PFSK-1 (cell line): ENCODE results near the gene PKIB.

ENCODE experiments used
- FOXP2 ChIP-seq: optimal IDR thresholded peaks from 2 replicates; pipeline ENCODE3; 2011; ENCODE audit warnings: borderline replicate concordance, control low read depth, inconsistent platforms; ENCODE audit not compliant: insufficient read depth; ENCODE audit errors: extremely low read length, extremely low read depth
- POLR2AphosphoS5 ChIP-seq: IDR thresholded peaks from 2 replicates; pipeline ENCODE4 v1.6.1; 2012; ENCODE audit warnings: low read depth, mild to moderate bottlenecking, control low read depth, low read length, moderate library complexity
- SIN3A ChIP-seq: IDR thresholded peaks from 2 replicates; pipeline ENCODE4 v1.6.1; 2012; ENCODE audit warnings: mild to moderate bottlenecking, low read length, moderate library complexity, borderline replicate concordance; ENCODE audit not compliant: insufficient read depth
- TAF1 ChIP-seq: IDR thresholded peaks from 2 replicates; pipeline ENCODE4 v1.6.1; 2012; ENCODE audit warnings: low read length, control low read depth, borderline replicate concordance; ENCODE audit not compliant: insufficient read depth
- TF ChIP-seq, protein P1 (sequence below), 2 experiments: IDR thresholded peaks; 2 replicates each; pipeline versions ENCODE4 v1.6.1 to v1.8.0; 2011 to 2012; ENCODE audit warnings: low read depth in 2 of 2, low read length in 2 of 2, control low read depth in 1 of 2, inconsistent platforms in 1 of 2, mild to moderate bottlenecking in 1 of 2, moderate library complexity in 1 of 2; ENCODE audit not compliant: insufficient read depth in 1 of 2

The PKIB gene

GRCh38 chr6:122676688-122677087 lies 66.5 kb downstream of the PKIB start:
- TF ChIP-seq SIN3A (no peak), FOXP2 (no peak), POLR2AphosphoS5 (no peak), TAF1 (no peak)
- TF ChIP-seq, protein P1, sequence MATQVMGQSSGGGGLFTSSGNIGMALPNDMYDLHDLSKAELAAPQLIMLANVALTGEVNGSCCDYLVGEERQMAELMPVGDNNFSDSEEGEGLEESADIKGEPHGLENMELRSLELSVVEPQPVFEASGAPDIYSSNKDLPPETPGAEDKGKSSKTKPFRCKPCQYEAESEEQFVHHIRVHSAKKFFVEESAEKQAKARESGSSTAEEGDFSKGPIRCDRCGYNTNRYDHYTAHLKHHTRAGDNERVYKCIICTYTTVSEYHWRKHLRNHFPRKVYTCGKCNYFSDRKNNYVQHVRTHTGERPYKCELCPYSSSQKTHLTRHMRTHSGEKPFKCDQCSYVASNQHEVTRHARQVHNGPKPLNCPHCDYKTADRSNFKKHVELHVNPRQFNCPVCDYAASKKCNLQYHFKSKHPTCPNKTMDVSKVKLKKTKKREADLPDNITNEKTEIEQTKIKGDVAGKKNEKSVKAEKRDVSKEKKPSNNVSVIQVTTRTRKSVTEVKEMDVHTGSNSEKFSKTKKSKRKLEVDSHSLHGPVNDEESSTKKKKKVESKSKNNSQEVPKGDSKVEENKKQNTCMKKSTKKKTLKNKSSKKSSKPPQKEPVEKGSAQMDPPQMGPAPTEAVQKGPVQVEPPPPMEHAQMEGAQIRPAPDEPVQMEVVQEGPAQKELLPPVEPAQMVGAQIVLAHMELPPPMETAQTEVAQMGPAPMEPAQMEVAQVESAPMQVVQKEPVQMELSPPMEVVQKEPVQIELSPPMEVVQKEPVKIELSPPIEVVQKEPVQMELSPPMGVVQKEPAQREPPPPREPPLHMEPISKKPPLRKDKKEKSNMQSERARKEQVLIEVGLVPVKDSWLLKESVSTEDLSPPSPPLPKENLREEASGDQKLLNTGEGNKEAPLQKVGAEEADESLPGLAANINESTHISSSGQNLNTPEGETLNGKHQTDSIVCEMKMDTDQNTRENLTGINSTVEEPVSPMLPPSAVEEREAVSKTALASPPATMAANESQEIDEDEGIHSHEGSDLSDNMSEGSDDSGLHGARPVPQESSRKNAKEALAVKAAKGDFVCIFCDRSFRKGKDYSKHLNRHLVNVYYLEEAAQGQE (IDR thresholded peaks at IDR 0.05; ENCODE audit: insufficient read depth in 1 of 2, low read depth in 2 of 2, low read length in 2 of 2) = no peak

- TF ChIP-seq SIN3A (no peak), FOXP2 (no peak), TAF1 (no peak), POLR2AphosphoS5 (no peak)
- TF ChIP-seq, protein P1 (IDR thresholded peaks at IDR 0.05; ENCODE audit: insufficient read depth in 1 of 2, low read depth in 2 of 2, low read length in 2 of 2) = no peak
Measured at GRCh38 chr6:122677406-122677805, 67.2 kb downstream of the PKIB start.

DNA sequence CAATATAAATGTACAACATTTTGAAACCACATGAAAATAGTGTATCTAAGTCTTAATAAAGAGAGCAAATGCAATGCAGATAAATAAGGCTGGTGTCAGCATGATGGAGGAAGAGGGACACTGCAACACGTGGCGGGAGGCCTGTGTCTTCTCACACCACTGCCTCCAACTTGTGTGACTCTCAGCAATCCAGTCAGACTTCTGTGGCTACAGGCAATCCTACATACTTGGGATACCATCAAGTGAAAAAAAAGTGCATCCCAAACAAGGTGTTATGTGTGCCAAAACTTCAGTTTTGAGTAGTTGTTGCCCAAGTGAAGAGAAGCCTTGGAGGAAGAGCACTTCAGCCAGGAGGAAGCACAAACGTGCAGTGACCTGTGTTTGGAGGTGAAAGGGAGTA lies 68.6 kb downstream of the PKIB start:
- TF ChIP-seq POLR2AphosphoS5 (no peak), TAF1 (no peak)

DNA sequence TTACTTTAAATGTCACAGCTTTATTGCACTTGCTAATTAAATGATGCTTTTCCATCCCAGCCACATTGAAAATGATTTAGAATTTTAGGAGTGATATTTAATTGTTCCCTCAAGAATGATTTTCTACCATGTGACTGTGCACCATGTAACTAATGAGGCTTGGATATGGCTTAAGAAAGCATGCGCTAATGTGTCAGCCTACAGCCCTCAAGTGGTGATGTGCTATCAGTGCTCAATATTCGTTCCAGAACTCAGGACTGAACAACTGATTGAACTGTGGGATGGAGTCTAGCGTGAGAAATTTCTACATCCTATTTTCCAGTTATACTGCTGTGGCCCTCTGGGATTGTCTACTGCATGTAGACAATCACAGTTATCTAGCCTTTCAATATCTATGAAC lies 71.5 kb downstream of the PKIB start:
- TF ChIP-seq POLR2AphosphoS5 = no peak
- no peak for TF ChIP-seq SIN3A
- no peak for TF ChIP-seq FOXP2
- no peak for TF ChIP-seq TAF1
- TF ChIP-seq, protein P1 (IDR thresholded peaks at IDR 0.05; ENCODE audit: insufficient read depth in 1 of 2, low read depth in 2 of 2, low read length in 2 of 2) = no peak

GRCh38 chr6:122683989-122684651 lies 73.9 kb downstream of the PKIB start:
- TF ChIP-seq FOXP2 = no peak
- no peak for TF ChIP-seq TAF1
- TF ChIP-seq POLR2AphosphoS5 = no peak
- TF ChIP-seq, protein P1 (IDR thresholded peaks at IDR 0.05; ENCODE audit: insufficient read depth in 1 of 2, low read depth in 2 of 2, low read length in 2 of 2) = no peak
- no peak for TF ChIP-seq SIN3A
